GM23248 (cell line): ENCODE measurements around the gene AKAP6. TPM values are rescaled to one million over a fixed set of nuclear protein-coding genes. Genes with fewer than 3 reads are reported as not detected.
A peak's percentile ranks its signal among the peaks of the same experiment; 100 is the strongest.

ENCODE experiments used
- DNase-seq: peaks from one replicate; pipeline ENCODE4 v3.0.0-alpha.2; 2015
- H2AFZ ChIP-seq: fragments of 200-600 bp; sonication (generic); 2 replicates; pipeline ENCODE4 v1.6.1; 2016; ENCODE audit warnings: antibody characterized with exemption
- H3F3A ChIP-seq: fragments of 200-600 bp; sonication (generic); 2 replicates; pipeline ENCODE4 v1.6.1; 2016; ENCODE audit warnings: mild to moderate bottlenecking, antibody characterized with exemption, mixed run types; ENCODE audit not compliant: insufficient read depth
- H3K27ac ChIP-seq: fragments of 200-600 bp; sonication (generic); 2 replicates; pipeline ENCODE4 v1.5.1; 2016; ENCODE audit warnings: mild to moderate bottlenecking
- H3K27me3 ChIP-seq: fragments of 200-600 bp; sonication (generic); replicated peaks from 2 replicates; pipeline ENCODE4 v1.6.1; 2016; ENCODE audit warnings: mild to moderate bottlenecking; ENCODE audit not compliant: insufficient read depth
- H3K36me3 ChIP-seq: fragments of 200-600 bp; sonication (generic); 2 replicates; pipeline ENCODE4 v1.6.1; 2016; ENCODE audit warnings: low read depth, mild to moderate bottlenecking
- H3K4me1 ChIP-seq: fragments of 200-600 bp; sonication (generic); 2 replicates; pipeline ENCODE4 v1.6.1; 2016; ENCODE audit warnings: mild to moderate bottlenecking; ENCODE audit not compliant: insufficient read depth
- H3K4me2 ChIP-seq: fragments of 200-600 bp; sonication (generic); one replicate; pipeline ENCODE4 v1.6.1; 2016; ENCODE audit warnings: mild to moderate bottlenecking; ENCODE audit not compliant: unreplicated experiment
- H3K4me3 ChIP-seq: fragments of 200-600 bp; sonication (generic); 2 replicates; pipeline ENCODE4 v1.5.1; 2016; ENCODE audit warnings: mild to moderate bottlenecking
- H3K79me2 ChIP-seq: fragments of 200-600 bp; sonication (generic); 2 replicates; pipeline ENCODE4 v1.6.1; 2016; ENCODE audit warnings: mild to moderate bottlenecking; ENCODE audit not compliant: insufficient read depth
- H3K9ac ChIP-seq: fragments of 200-600 bp; sonication (generic); 2 replicates; pipeline ENCODE4 v1.6.1; 2016; ENCODE audit warnings: mild to moderate bottlenecking
- H3K9me2 ChIP-seq: fragments of 200-600 bp; sonication (generic); 2 replicates; pipeline ENCODE4 v1.6.1; 2016; ENCODE audit warnings: mixed run types, mild to moderate bottlenecking, moderate library complexity; ENCODE audit not compliant: insufficient read depth
- H3K9me3 ChIP-seq: fragments of 200-600 bp; sonication (generic); one replicate; pipeline ENCODE4 v1.6.1; 2017; ENCODE audit warnings: low read depth
- H4K20me1 ChIP-seq: fragments of 200-600 bp; sonication (generic); 2 replicates; pipeline ENCODE4 v1.6.0; 2016; ENCODE audit not compliant: insufficient read depth
- EZH2 ChIP-seq: fragments of 200-600 bp; sonication (generic); IDR thresholded peaks from 2 replicates; pipeline ENCODE4 v1.6.1; 2018; ENCODE audit warnings: antibody characterized with exemption, mild to moderate bottlenecking; ENCODE audit not compliant: insufficient read depth, poor library complexity, severe bottlenecking
- EZH2phosphoT487 ChIP-seq: fragments of 200-600 bp; sonication (generic); IDR thresholded peaks from 2 replicates; pipeline ENCODE4 v1.6.1; 2018; ENCODE audit warnings: antibody characterized with exemption, moderate library complexity, mild to moderate bottlenecking, low read depth; ENCODE audit not compliant: insufficient read depth
- WGBS, 2 experiments: methylation state at CpG; one replicate each; pipeline ENCODE4 v1.1.6; 2015 to 2017; ENCODE audit warnings: low lambda C conversion rate in 2 of 2, low coverage in 1 of 2; ENCODE audit errors: missing lambda C conversion rate in 2 of 2; 5-methylcytosine and 5-hydroxymethylcytosine counted together
- in situ Hi-C: fragments of 300-500 bp; cut with MboI; formaldehyde crosslinking; loops from 2 replicates; pipeline ENCODE4 v1.15.0; 2020
- polyA plus RNA-seq: library from polyadenylated mRNA; unstranded; fragments of >200 nt; fragmentation: Nextera tagmentation; extraction: Ambion mirVana; gene quantifications from 2 replicates; pipeline ENCODE4 v1.2.1, GENCODE V29; 2016
- total RNA-seq: library from RNA; depleted of rRNA; stranded (reverse); fragments of >200 nt; shearing (Covaris generic); gene quantifications from 2 replicates; pipeline ENCODE4 v1.2.3, GENCODE V29; 2014

Gene AKAP6
- total and polyA plus RNA-seq, 2 experiments from 2014 or later, result 4.8 to 19.1 TPM

DNA sequence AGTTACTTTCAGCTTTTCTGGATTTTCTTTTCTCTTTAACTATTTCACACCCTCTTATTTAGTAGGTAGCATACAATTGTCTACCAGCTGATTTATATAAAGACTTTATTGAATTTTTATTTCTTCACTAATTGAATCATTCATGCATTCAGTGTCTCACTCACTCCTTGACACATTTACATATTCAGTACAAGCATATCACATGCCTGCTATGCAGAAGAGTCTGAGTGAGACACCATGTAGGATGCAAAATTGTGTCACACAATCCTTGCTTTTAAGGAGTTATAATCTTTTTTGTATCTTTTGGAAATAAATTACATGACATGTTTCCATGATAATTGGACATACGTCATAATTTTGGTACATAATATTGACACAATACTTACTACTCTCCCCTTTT, 83.0 kb downstream of the AKAP6 start:
- TF ChIP-seq EZH2phosphoT487 (no peak), EZH2 (no peak)
- Histone ChIP-seq H3K36me3 (no peaks in the 10 kb centered on the region), H3K27ac (no peak overlapping the region), H3K9ac (no peak overlapping the region), H3K27me3 (no peaks in the 10 kb centered on the region), H3K9me2 (no peaks in the 10 kb centered on the region), H4K20me1 (no peaks in the 10 kb centered on the region), H3K9me3 (no peaks in the 10 kb centered on the region), H2AFZ (no peak overlapping the region), H3K4me1 (peaks cover 24% of the 10 kb centered on the region), H3K79me2 (no peaks in the 10 kb centered on the region), H3F3A (0 out of 2 replicates have a peak, but pooled peaks cover 5% of the 10 kb centered on the region), H3K4me2 (no peak overlapping the region), H3K4me3 (no peak overlapping the region)
- no peak for DNase-seq
- WGBS, 2 experiments, result 94 to 100% methylated on average over 1 of the region's 1 CpG
- in situ Hi-C loops, result no loop called here

DNA sequence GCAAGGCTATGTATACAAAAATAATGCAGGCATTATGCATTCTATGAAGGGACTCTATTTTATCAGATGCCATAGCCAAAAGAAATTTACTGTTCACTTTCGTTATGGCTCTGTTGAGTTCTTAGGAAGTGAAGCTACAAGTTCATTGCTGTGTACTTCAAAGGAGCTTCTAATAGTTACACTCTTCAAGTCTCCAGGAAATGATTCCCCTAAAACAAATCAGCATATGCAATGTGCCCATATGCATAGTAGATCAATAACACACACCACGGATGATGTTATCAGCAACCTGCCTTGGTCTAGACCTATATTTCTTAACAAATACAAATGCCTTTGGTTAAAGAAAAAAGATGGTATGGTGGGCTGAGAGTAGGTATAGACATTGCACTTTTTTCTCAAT, 83.4 kb downstream of the AKAP6 start:
- in situ Hi-C loops, result no loop called here
- TF ChIP-seq EZH2, result no peak
- no peak for TF ChIP-seq EZH2phosphoT487

DNA sequence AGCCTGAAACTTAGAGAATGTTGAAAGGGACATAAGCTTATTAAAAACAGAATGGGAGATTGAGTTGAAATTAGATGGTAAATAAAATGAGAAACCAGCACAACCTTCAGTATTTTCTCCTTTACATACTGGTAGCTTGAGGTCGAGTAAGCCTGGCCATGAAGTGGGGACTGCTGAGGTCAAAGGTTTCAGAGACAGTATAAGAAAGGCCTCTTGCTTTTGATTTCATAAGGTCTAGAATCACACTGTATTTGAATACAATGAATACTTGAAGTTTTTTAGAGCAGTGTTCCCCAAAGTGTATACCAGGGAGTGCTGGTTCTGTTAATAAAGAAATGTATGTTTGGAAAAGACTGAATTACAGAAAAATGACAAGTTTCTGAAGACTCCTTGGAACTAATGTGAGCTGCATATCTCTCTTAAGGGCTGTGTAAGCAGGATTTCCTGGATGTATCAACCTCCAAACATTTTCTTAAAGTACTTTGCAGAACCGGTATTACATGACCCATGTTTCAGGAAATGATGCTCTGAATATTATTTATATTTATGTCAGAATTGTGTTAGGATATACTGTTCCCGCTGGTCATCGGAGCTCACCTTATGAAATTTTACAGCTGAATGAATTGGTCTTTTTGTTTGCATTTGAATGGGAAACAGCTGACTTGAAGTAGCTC, 85.0 kb downstream of the AKAP6 start:
- Histone ChIP-seq H3K4me3 (no peak overlapping the region), H3K9me2 (no peaks in the 10 kb centered on the region), H3K4me2 (no peak overlapping the region), H2AFZ (0 out of 2 replicates have a peak overlapping the region, but pooled peaks have one; percentile 7), H4K20me1 (no peaks in the 10 kb centered on the region), H3K4me1 (peaks cover 43% of the 10 kb centered on the region), H3K36me3 (no peaks in the 10 kb centered on the region), H3K27me3 (no peaks in the 10 kb centered on the region), H3K9ac (no peak overlapping the region), H3K27ac (no peak overlapping the region), H3K79me2 (no peaks in the 10 kb centered on the region), H3F3A (peaks cover 21% of the 10 kb centered on the region; the same call in 1 of the 2 replicates), H3K9me3 (no peaks in the 10 kb centered on the region)
- no peak for DNase-seq
- in situ Hi-C loops, result no loop called here
- TF ChIP-seq EZH2 (no peak), EZH2phosphoT487 (no peak)
- 41 to 43% methylated on average over 4 of the region's 4 CpGs for WGBS, 2 experiments

More for the DNA sequence above, 83.4 kb downstream of the AKAP6 start:
- Histone ChIP-seq H3K27ac (no peak overlapping the region), H3K9me2 (no peaks in the 10 kb centered on the region), H3F3A (peaks cover 5% of the 10 kb centered on the region; the same call in 1 of the 2 replicates), H3K9me3 (no peaks in the 10 kb centered on the region), H3K4me1 (peaks cover 28% of the 10 kb centered on the region), H2AFZ (no peak overlapping the region), H3K4me3 (no peak overlapping the region), H3K27me3 (no peaks in the 10 kb centered on the region), H4K20me1 (no peaks in the 10 kb centered on the region), H3K79me2 (no peaks in the 10 kb centered on the region), H3K4me2 (no peak overlapping the region), H3K9ac (no peak overlapping the region), H3K36me3 (no peaks in the 10 kb centered on the region)
- WGBS, 2 experiments, result 19 to 31% methylated on average over 2 of the region's 2 CpGs
- no peak for DNase-seq

DNA sequence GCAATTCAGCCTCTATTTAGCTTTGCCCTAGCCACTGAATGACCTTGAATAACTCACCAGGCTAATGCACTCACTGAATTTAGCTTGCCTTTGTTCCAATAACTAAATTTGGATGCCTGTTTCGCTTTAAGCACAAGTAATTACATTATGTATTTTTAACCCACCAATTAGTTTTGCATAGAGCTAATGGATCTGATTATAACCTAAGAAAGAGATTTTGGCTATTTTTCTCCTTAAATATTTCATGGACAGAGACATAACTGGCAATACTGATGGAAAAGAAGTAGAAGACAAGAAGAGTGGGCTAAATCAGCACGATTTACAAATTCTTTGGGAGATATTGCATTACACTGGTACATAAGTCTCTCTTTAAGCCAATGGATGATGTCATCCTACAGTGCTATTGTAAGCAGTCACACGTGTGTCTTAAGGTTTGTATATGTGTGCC, 85.7 kb downstream of the AKAP6 start:
- 21 to 25% methylated on average over 3 of the region's 3 CpGs for WGBS, 2 experiments
- no peaks in the 10 kb centered on the region for H3K79me2 ChIP-seq
- 0 out of 2 replicates have a peak overlapping the region, but pooled peaks have one; percentile 7 for H2AFZ ChIP-seq
- peaks cover 26% of the 10 kb centered on the region; the same call in 1 of the 2 replicates for H3F3A ChIP-seq
- no peaks in the 10 kb centered on the region for H4K20me1 ChIP-seq
- H3K9me3 ChIP-seq, result no peaks in the 10 kb centered on the region
- no peak overlapping the region for H3K4me3 ChIP-seq
- in situ Hi-C loops, result no loop called here
- H3K9ac ChIP-seq, result no peak overlapping the region
- no peaks in the 10 kb centered on the region for H3K27me3 ChIP-seq
- no peaks in the 10 kb centered on the region for H3K36me3 ChIP-seq
- no peak for TF ChIP-seq EZH2phosphoT487
- TF ChIP-seq EZH2, result no peak
- DNase-seq, result peak; percentile 58
- H3K4me2 ChIP-seq, result peak overlapping the region; percentile 37
- no peaks in the 10 kb centered on the region for H3K9me2 ChIP-seq
- no peak overlapping the region for H3K27ac ChIP-seq
- peaks cover 36% of the 10 kb centered on the region for H3K4me1 ChIP-seq
